H4 (cell line): ENCODE measurements around the gene TXNRD2. TPM values are rescaled to one million over a fixed set of nuclear protein-coding genes. Genes with fewer than 3 reads are reported as not detected.
"Not testable (repeated sequence)": the region's sequence is repeated elsewhere in the genome, so short reads cannot be mapped to it uniquely, and the experiment has no call there.

ENCODE experiments used
- DNase-seq: peaks from one replicate; pipeline ENCODE4 v3.0.0-alpha.2; 2015; ENCODE audit warnings: low spot score
- total RNA-seq: library from RNA; depleted of rRNA; stranded (reverse); fragments of >200 nt; shearing (Covaris generic); gene quantifications from 2 replicates; pipeline ENCODE4 v1.2.3, GENCODE V29; 2014

Gene TXNRD2
- total RNA-seq, 1 experiment from 2014 or later: 7.5 TPM

GRCh38 chr22:19890502-19891316 lies 50.9 kb downstream of the TXNRD2 start:
- DNase-seq: no peak

DNA sequence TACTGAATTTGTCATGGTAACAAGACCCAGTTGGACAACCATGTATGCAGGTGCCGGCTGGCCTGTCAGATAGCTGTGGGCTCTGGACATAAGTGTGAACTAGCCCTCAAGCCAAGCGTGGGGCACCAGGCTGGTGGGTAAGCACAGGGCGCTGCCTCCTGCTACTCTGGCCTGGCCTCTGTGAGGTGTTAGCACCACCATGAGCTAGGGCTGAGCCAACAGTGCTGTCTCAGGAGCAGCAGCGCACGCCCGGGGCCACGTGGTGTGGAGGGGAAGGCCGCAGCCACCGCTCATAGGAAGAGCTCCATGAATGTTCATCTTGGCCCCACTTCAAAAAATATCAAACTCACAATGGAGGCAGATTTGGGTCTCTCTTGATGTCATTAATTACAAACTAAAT lies 51.7 kb downstream of the TXNRD2 start:
- DNase-seq: no peak

- no peak for DNase-seq
Observed at GRCh38 chr22:19888131-19888746, 53.4 kb downstream of the TXNRD2 start.

DNA sequence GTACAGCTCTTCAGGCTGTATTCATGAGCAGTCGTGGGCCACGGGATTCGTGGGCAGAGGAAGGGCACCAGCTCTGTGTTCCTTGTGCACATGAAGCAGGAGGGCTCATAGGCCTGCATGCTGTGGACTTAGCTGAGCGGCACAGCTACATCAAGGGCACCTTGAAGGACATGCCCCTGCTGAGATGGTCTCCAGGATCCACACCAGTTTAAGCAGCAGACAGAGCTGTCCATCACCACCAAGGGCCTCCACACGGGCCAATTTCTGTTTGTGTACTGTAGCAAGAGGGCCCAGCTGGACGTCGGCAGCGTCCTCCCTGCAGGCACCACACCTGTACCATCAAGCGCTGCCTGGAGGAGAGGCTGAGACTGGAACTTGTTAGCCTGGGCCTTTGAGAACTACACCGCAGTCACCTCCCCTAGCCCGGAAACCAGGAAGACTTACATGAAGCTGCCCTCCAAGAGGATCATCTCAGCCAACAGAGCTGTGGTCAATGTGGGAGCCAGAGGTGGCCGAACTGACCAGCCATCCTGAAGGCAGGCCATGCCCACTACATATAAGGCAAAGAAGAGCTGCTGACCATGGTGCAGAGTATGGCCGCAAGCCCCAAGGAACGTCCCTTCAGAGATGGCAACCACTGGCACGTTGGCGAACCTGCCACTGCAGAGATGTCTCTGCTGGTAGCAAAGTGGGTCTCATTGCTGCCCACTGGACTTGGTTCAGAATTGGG lies 54.2 kb downstream of the TXNRD2 start:
- no peak for DNase-seq

DNA sequence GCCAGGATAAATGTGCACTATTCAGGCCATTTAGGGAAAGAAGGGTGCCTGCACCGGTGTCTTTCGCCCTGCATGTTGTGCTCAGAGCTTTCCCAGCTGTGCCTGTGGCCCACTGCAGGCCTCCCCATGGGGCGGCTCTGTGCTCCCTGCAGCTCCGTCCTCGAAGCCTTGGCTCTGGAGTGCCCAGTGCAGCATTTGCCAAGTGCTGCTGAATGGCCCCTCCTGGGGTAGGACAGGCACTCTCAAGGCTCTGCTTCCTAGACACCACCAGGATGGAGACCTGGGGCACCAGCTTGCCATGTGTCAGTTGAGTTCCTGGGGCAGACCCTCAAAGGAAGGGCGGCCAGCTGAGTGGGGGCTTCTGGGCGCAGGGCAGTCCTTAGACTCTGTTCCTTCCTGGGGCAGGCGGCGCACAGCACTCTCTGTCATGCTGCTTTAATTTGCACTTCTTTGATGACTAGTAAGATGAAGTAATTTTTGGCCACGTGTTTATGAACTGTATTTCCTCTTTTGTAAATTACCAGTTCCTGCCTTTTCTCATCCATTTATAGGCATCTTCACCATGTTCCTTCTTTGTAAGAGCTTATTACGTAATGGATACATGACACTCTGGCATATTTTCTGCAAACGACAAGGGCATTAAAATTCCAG lies 54.9 kb downstream of the TXNRD2 start:
- DNase-seq: peak; percentile 19

GRCh38 chr22:19885841-19886592 lies 55.6 kb downstream of the TXNRD2 start:
- DNase-seq: no peak

DNA sequence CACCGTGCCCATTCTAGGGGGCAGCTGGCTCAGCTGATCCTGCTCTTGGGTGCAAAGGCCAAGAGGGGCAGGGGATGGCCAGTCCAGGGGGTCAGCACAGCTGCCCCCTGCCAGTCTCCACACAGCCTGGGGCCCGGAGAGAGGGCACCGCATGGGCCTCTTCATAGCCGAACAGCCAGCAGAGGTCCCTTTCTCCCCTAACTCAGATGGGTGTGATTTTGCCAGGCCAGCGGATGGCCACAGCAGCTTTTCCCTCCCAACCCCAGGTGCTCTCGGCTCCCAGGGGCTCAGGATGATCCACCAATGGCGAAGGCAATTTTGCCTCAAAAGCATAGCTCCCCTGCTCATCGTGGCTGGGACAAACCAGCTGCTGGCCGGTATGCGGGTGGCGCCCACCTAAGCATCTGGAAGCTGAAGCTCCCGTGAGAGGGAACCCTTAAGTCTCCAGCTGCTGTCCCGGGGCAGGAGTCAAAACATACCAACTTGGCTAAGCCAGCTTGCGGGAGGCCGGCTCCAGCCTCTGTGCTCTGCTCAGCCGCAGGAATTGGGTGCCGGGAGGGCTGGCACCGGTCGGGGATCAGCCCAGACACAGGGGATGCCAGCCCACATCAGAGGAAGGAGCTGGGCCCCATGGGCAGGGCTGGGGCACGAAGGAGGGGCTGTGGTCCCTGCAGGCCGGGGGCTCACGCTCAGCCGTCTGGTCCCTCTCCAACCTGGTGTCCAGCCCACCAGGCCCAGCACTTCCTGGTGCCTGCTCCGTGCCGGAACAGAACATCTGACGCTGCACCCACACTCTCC lies 56.5 kb downstream of the TXNRD2 start:
- DNase-seq: no peak

DNA sequence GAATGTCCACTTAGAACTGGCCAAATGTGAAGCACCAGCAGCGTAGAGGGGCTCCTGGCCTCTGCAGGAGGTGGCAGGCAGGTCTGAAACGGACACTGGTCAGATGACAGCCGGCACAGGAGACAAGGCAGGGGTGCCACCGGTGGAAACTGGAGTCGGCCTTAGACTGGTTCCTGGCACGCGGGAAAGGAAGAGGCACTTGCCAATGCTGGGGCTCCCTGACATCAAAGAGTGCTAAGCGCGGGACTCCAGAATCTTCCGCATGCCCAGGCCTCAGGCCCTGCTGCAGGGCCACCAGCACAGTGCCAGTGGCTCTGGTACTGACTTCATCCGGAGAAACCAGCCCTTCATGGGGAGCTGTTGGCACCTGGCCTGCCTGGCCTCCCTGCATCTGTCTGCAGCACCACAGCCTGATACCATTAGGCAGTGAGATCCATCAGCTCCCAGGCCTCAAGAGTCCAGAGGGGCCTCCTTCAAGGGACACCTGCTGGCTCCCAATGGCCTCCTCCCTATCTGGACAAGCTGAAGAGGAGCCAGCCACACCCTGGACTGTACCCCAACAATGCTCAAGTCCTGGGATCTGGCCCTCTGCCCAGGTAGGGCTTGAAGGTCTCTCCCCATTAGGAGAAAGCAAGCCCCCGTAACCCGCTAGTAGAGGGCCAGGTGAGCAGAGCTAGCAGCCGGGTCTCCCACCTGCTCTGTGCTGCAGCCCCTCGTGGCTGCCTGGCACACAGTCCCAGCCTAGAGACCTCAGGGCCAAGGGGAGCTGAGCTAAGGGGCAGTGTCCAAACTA lies 57.3 kb downstream of the TXNRD2 start:
- DNase-seq: no peak

GRCh38 chr22:19883446-19883845 lies 58.2 kb downstream of the TXNRD2 start:
- not testable (repeated sequence) for DNase-seq

- DNase-seq: no peak
Observed at GRCh38 chr22:19882446-19883381, 58.9 kb downstream of the TXNRD2 start.

DNA sequence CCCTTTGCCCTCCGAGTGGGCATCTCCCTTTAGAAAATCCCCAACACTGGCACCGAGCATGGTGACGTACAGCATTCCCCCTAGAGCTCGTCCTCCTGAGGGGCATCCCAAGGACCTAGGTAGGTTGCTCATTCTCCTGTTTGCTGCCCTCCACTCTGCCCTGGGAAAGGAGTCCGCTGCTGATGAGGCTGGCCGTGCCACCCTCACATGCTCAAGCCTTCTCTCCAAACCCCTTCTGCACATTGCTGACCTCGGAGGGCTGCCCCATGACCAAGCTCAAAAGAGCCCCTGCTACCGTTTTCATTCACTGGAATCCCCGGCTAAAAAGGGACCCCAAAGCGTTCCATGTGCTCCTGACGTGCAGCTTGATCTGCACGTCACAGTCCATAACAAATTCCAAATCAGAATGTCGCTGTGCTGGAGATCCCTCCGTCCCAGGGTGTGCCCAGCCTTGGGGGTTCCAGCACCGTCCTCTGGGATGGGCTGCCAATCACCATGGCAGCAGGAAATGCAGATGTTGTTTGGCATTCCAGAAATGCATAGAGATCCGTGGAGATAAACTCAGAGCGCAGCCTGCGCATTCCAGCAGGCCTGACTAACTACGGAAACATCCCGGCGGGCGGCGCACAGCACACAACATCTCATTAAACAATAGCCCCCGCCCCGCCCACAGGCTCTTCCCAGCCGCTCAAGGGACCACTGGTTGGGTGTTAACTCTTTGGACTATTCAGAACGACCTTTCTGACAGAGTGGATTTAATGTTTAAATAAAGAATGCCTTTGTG lies 60.6 kb downstream of the TXNRD2 start:
- peak; percentile 70 for DNase-seq

DNA sequence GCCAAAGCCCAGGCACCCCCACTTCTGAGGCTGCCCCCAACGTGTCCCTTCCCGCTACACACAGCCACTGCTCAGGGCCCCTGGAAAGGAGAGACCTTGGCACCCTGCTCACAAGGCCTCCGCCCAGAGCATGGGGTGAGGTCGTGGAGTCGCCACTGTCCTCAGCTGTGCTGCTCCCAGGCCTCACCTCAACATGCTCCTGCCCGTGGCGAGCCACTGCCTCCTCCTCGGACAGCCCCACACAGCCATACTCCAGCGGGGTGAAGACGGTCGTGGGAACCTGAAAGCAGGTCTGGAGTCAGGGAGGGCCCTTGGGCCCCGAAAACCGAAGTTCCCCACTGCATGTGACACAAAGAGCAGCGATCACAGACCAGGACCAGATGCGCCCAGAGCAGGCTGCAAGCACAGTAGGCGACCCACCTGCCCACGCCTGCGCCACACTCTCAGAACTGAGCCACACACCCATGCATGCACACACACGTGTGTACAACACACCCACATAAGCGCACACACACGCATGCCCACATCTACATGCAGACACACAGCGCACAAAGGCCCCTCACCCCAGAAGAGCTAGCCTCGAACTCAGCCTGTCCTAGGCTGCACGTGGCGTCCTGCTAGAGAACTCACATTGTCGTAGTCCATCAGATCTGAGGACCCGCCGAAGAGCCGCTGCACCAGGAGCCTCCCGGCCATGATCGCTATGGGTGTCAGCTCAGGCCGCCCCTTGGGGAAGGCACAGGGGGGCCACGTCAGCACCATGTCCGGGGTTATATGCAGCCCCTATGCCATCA lies 61.4 kb downstream of the TXNRD2 start:
- DNase-seq: no peak

- no peak for DNase-seq
Observed at GRCh38 chr22:19879643-19879991, 62.0 kb downstream of the TXNRD2 start.

GRCh38 chr22:19879246-19879570 lies 62.4 kb downstream of the TXNRD2 start:
- no peak for DNase-seq

GRCh38 chr22:19878461-19879245 lies 63.0 kb downstream of the TXNRD2 start:
- DNase-seq: no peak

DNA sequence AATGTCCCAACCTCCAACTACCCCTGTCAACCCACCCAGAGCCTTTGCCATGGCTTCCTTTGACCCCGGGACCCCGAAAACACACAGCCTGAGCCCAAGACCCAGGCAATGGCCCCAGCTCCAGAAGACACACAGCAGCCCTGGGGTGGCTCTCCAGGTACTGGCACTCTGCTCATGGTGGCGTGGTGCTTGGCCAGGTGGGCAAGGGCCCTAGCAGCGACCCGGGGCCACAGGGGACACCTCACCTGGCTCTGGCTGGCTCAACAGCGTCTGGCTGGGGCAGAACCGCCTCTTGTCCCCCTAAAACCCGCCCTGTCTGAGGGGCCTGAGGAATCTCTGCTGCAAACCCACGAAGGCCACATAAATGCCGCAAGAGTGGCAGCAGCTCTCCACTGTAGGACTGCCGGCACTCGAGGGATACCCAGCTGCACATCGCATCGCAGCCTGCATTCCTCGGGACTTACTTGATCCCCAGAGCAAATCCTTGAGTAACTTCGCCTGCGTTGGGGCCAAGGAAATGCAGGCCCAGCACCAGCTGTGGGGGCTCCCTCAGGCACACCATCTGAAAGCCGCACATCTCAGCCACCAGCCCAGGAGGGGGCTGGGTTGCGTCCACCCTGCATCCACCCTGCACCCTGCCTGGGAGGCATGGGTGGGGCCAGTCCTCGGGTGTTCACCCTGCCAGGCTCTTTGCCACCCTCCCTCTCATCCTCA lies 63.8 kb downstream of the TXNRD2 start:
- no peak for DNase-seq
